B cell (primary cell): ENCODE measurements around the gene MLLT10. TPM values are rescaled to one million over a fixed set of nuclear protein-coding genes. Genes with fewer than 3 reads are reported as not detected.

Experiments used
- ATAC-seq: fragments of 200-7000 bp; cut with Tn5 transposase; one replicate; pipeline ENCODE4 v1.10.0; 2021; ENCODE audit warnings: low read depth, mild to moderate bottlenecking, moderate number of reproducible peaks, moderate library complexity
- CTCF ChIA-PET: fragments of 350-600 bp; sonication (Branson Sonifier 250); formaldehyde crosslinking; loops from one replicate; lab custom pipeline; 2021; ENCODE audit warnings: antibody characterized with exemption, inconsistent platforms; lab: Charles Lee
- POLR2A ChIA-PET: fragments of 350-600 bp; sonication (Branson Sonifier 250); formaldehyde crosslinking; loops from one replicate; lab custom pipeline; 2021; ENCODE audit warnings: antibody characterized with exemption; lab: Charles Lee
- DNase-seq: peaks from one replicate; pipeline ENCODE4 v3.0.0; 2013
- H2AFZ ChIP-seq: 2 replicates; pipeline ENCODE4 v1.6.1; 2012; ENCODE audit warnings: mild to moderate bottlenecking, low read depth, low read length; ENCODE audit not compliant: insufficient read depth, poor library complexity, severe bottlenecking
- H3K27ac ChIP-seq, 2 donors: 1 replicate in 1 of 2; 2 replicates in 1 of 2; pipeline ENCODE4 v1.5.1; 2012 to 2013; ENCODE audit warnings: low read length in 2 of 2, mild to moderate bottlenecking in 2 of 2, moderate library complexity in 1 of 2
- H3K27me3 ChIP-seq, 4 experiments: fragments of 200-600 bp in 1 of 4; sonication (generic) in 1 of 4; replicated peaks in 1 of 4; 1 replicate in 2 of 4; 2 replicates in 2 of 4; pipeline versions ENCODE4 v1.6.1 to v1.7.0; 2013 to 2016; ENCODE audit warnings: low read length in 3 of 4, mild to moderate bottlenecking in 2 of 4, mixed read lengths in 1 of 4, moderate library complexity in 1 of 4; ENCODE audit not compliant: insufficient read depth in 4 of 4, control insufficient read depth in 3 of 4; ENCODE audit errors: control extremely low read depth in 1 of 4
- H3K36me3 ChIP-seq, 2 experiments: replicated peaks in 1 of 2; 1 replicate in 1 of 2; 2 replicates in 1 of 2; pipeline versions ENCODE4 v1.6.1 to v1.7.1; 2013; ENCODE audit warnings: low read length in 1 of 2; ENCODE audit not compliant: insufficient read depth in 2 of 2, control insufficient read depth in 1 of 2; ENCODE audit errors: control extremely low read depth in 1 of 2, extremely low read depth in 1 of 2
- H3K4me1 ChIP-seq, 2 donors: fragments of 200-600 bp in 1 of 2; sonication (generic) in 1 of 2; 1 replicate in 1 of 2; 2 replicates in 1 of 2; pipeline versions ENCODE4 v1.5.1 to v1.6.1; 2013 to 2017; ENCODE audit warnings: low read length in 2 of 2; ENCODE audit not compliant: control insufficient read depth in 2 of 2, insufficient read depth in 2 of 2
- H3K4me2 ChIP-seq: replicated peaks from 2 replicates; pipeline ENCODE3; 2012; ENCODE audit warnings: mild to moderate bottlenecking, low read depth, low read length; ENCODE audit not compliant: poor library complexity, severe bottlenecking
- H3K4me3 ChIP-seq, 5 experiments: fragments of 200-600 bp in 1 of 5; sonication (generic) in 1 of 5; 1 replicate in 3 of 5; 2 replicates in 2 of 5; pipeline versions ENCODE4 v1.5.1 to v1.7.0; 2011 to 2016; ENCODE audit warnings: low read length in 4 of 5, mild to moderate bottlenecking in 4 of 5, low read depth in 2 of 5, control low read depth in 1 of 5, moderate library complexity in 1 of 5; ENCODE audit not compliant: insufficient read depth in 1 of 5; ENCODE audit errors: control extremely low read depth in 1 of 5, extremely low read depth in 1 of 5
- H3K79me2 ChIP-seq: fragments of 200-600 bp; sonication (generic); one replicate; pipeline ENCODE4 v1.6.0; 2016; ENCODE audit warnings: low read length; ENCODE audit not compliant: control insufficient read depth, insufficient read depth
- H3K9ac ChIP-seq: fragments of 200-600 bp; sonication (generic); 2 replicates; pipeline ENCODE4 v1.6.1; 2017; ENCODE audit warnings: mild to moderate bottlenecking, low read length, moderate library complexity
- H3K9me3 ChIP-seq, 3 donors: one replicate each; pipeline versions ENCODE4 v1.6.1 to v1.7.1; 2013; ENCODE audit warnings: low read length in 2 of 3; ENCODE audit not compliant: control insufficient read depth in 2 of 3, insufficient read depth in 1 of 3; ENCODE audit errors: control extremely low read depth in 1 of 3
- H4K20me1 ChIP-seq: 2 replicates; pipeline ENCODE4 v1.6.0; 2012; ENCODE audit warnings: mild to moderate bottlenecking, low read length; ENCODE audit not compliant: insufficient read depth, control insufficient read depth, poor library complexity, severe bottlenecking
- H3K27ac Mint-ChIP-seq: one replicate; pipeline ENCODE4 v1.8.0; 2021; ENCODE audit warnings: mixed read lengths
- H3K27me3 Mint-ChIP-seq: one replicate; pipeline ENCODE4 v1.8.0; 2021; ENCODE audit warnings: mixed read lengths
- H3K4me1 Mint-ChIP-seq: one replicate; pipeline ENCODE4 v1.8.0; 2021; ENCODE audit warnings: mixed read lengths
- H3K4me3 Mint-ChIP-seq: one replicate; pipeline ENCODE4 v1.8.0; 2021; ENCODE audit warnings: mixed read lengths
- H3K9me3 Mint-ChIP-seq: one replicate; pipeline ENCODE4 v1.8.0; 2022; ENCODE audit warnings: mixed read lengths; ENCODE audit not compliant: insufficient read depth
- EZH2 ChIP-seq: IDR thresholded peaks from 2 replicates; pipeline ENCODE4 v1.6.1; 2012; ENCODE audit warnings: borderline replicate concordance, low read depth, mild to moderate bottlenecking, moderate library complexity, low read length; ENCODE audit not compliant: insufficient read depth, poor library complexity, severe bottlenecking
- WGBS: methylation state at CpG from one replicate; pipeline ENCODE4 v1.1.5; 2013; ENCODE audit warnings: missing lambda C conversion rate; ENCODE audit not compliant: insufficient coverage; 5-methylcytosine and 5-hydroxymethylcytosine counted together
- intact Hi-C: fragments of 100-400 bp; cut with micrococcal nuclease; formaldehyde crosslinking; loops from one replicate; pipeline ENCODE4 v1.10.0; 2022
- polyA plus RNA-seq: library from polyadenylated mRNA; depleted of rRNA; stranded (reverse); fragments of >200 nt; gene quantifications from 2 replicates; pipeline ENCODE4 v1.2.3, GENCODE V29; 2012
- total RNA-seq, 2 donors: library from RNA; stranded (reverse); fragments of 120-200 nt in 1 of 2; gene quantifications; 1 replicate in 1 of 2; 2 replicates in 1 of 2; pipeline versions ENCODE4 v1.2.3 to v1.2.4, GENCODE V29; 2013 to 2022
- TF ChIP-seq, protein P1 (sequence below): fragments of 200-600 bp; IDR thresholded peaks from one replicate; pipeline ENCODE4 v1.8.0; 2022; ENCODE audit warnings: antibody characterized with exemption, mild to moderate bottlenecking

The MLLT10 gene
- total and polyA plus RNA-seq, 2 donors (not counting 1 experiment from before 2014, with no cell fraction given) = 21.7 to 70.5 TPM

DNA sequence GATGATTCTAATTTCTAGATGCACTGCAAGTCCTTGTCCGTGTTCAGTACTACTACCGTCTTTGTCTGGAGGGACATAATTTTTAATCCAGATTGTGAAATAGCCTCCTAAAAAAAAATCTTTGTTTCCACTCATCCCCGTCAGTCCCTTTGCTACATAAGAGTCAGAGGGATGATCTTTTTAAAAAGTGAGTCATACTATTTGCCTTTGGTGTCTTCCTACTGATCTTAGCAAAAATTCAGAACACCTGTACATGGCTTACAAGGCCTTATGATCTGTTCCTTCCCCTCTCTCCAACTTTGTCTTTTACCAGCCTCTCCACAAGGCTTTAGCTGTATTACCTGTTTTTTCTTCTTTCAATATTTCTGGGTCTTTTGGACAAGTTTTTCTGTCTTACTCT is 173.5 kb downstream of the MLLT10 start:
- Histone ChIP-seq H3K9ac (no peak overlapping the region), H2AFZ (no peak overlapping the region), H3K4me2 (no peak overlapping the region), H3K4me1 (peaks cover 18 to 25% of the 10 kb centered on the region in 2 donors), H3K27ac (no peak overlapping the region), H4K20me1 (peaks cover 26% of the 10 kb centered on the region), H3K4me3 (no peak overlapping the region), H3K36me3 (peaks cover 0 to 9% of the 10 kb centered on the region in 2 experiments), H3K27me3 (no peaks in the 10 kb centered on the region), H3K9me3 (no peaks in the 10 kb centered on the region), H3K79me2 (peaks cover 35% of the 10 kb centered on the region)
- Mint-ChIP-seq H3K9me3 (no peaks in the 10 kb centered on the region), H3K27ac (no peak overlapping the region), H3K27me3 (no peaks in the 10 kb centered on the region), H3K4me3 (no peak overlapping the region), H3K4me1 (peaks cover 34% of the 10 kb centered on the region)
- no peak for ATAC-seq
- DNase-seq = no peak
- no CpG with 5 or more reads among the region's 3 CpGs for WGBS
- TF ChIP-seq, protein P1, sequence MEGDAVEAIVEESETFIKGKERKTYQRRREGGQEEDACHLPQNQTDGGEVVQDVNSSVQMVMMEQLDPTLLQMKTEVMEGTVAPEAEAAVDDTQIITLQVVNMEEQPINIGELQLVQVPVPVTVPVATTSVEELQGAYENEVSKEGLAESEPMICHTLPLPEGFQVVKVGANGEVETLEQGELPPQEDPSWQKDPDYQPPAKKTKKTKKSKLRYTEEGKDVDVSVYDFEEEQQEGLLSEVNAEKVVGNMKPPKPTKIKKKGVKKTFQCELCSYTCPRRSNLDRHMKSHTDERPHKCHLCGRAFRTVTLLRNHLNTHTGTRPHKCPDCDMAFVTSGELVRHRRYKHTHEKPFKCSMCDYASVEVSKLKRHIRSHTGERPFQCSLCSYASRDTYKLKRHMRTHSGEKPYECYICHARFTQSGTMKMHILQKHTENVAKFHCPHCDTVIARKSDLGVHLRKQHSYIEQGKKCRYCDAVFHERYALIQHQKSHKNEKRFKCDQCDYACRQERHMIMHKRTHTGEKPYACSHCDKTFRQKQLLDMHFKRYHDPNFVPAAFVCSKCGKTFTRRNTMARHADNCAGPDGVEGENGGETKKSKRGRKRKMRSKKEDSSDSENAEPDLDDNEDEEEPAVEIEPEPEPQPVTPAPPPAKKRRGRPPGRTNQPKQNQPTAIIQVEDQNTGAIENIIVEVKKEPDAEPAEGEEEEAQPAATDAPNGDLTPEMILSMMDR = no peak
- TF ChIP-seq EZH2 = no peak
- ChIA-PET POLR2A (no interaction called here), CTCF (interaction anchor here (0.5 kb wide), 1 partner anchor 244 kb away, joined by 5 read pairs; no protein-coding TSS in a partner anchor)
- intact Hi-C loops = no loop called here

DNA sequence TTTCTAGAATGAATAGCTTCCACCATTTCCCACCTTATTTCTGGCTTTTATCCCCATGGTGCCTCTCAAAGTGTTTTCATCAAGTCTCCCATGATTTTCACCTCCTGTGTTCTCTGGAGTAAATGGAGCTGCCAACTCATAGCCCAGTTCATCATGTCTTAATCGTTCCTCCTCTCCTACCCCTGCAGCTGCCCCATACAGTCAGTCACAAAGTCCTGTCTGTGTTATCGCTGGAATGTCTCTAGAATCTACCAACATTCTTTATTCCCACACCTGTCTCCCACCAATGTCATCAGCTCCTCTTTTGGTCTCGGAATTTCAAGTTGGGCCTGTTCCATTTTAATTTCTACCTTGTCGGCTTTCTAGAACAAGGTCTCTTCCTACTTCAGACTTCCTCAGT is 178.9 kb downstream of the MLLT10 start:
- Mint-ChIP-seq H3K4me1 (peaks cover 22% of the 10 kb centered on the region), H3K27me3 (no peaks in the 10 kb centered on the region), H3K27ac (no peak overlapping the region), H3K9me3 (no peaks in the 10 kb centered on the region), H3K4me3 (no peak overlapping the region)
- 96% methylated on average over 3 of the region's 4 CpGs for WGBS
- H3K9ac ChIP-seq = no peak overlapping the region
- no peaks in the 10 kb centered on the region for H3K27me3 ChIP-seq
- peaks cover 6 to 24% of the 10 kb centered on the region in 2 experiments for H3K36me3 ChIP-seq
- H3K4me1 ChIP-seq = peaks cover 11 to 15% of the 10 kb centered on the region in 2 donors
- no peak overlapping the region for H3K4me2 ChIP-seq
- no peaks in the 10 kb centered on the region for H3K9me3 ChIP-seq
- ChIA-PET CTCF (no interaction called here), POLR2A (no interaction called here)
- intact Hi-C loops = no loop called here
- H3K4me3 ChIP-seq = no peak overlapping the region
- TF ChIP-seq, protein P1 = no peak
- TF ChIP-seq EZH2 = no peak
- H3K79me2 ChIP-seq = peaks cover 13% of the 10 kb centered on the region
- DNase-seq = no peak
- H3K27ac ChIP-seq = no peak overlapping the region
- no peak for ATAC-seq
- peaks cover 3% of the 10 kb centered on the region for H4K20me1 ChIP-seq
- no peak overlapping the region for H2AFZ ChIP-seq
